ENCODE data around the gene MAPK10.

DNA sequence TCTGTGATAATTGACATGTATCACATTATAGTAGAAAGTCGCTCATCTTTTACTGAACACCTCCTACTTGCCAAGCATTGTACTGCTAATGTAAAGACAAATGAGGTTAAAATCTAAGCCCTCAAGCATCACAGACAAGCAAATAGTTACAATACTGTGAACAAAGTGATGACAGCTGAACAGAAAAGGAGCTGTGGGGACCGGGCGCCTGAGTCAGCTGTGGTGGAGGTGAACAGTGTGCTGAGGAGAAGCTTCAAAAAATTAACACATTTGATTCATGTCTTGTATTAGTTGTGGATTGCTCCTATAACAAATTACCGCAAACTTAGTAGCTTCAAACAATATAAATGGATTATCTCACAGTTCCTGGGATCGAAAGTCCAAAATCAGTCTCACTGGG, 124.3 kb downstream of the MAPK10 start:
- TF ChIP-seq TCF12 (IDR thresholded peaks at IDR 0.05; ENCODE audit: low read depth, low read length), result no peak
- TF ChIP-seq, protein P1, sequence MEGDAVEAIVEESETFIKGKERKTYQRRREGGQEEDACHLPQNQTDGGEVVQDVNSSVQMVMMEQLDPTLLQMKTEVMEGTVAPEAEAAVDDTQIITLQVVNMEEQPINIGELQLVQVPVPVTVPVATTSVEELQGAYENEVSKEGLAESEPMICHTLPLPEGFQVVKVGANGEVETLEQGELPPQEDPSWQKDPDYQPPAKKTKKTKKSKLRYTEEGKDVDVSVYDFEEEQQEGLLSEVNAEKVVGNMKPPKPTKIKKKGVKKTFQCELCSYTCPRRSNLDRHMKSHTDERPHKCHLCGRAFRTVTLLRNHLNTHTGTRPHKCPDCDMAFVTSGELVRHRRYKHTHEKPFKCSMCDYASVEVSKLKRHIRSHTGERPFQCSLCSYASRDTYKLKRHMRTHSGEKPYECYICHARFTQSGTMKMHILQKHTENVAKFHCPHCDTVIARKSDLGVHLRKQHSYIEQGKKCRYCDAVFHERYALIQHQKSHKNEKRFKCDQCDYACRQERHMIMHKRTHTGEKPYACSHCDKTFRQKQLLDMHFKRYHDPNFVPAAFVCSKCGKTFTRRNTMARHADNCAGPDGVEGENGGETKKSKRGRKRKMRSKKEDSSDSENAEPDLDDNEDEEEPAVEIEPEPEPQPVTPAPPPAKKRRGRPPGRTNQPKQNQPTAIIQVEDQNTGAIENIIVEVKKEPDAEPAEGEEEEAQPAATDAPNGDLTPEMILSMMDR (IDR thresholded peaks at IDR 0.05 in 2 of 3, conservative IDR thresholded peaks at IDR 0.05 in 1 of 3; ENCODE audit: control insufficient read depth in 2 of 3, extremely low read depth in 1 of 3, insufficient read depth in 1 of 3, low read depth in 3 of 3, low read length in 3 of 3), result no peak
- TF ChIP-seq CBX5 (IDR thresholded peaks at IDR 0.05; ENCODE audit: low read depth), result no peak
- TF ChIP-seq ZNF217 (IDR thresholded peaks at IDR 0.05), result no peak
- TF ChIP-seq EZH2 (IDR thresholded peaks at IDR 0.05; ENCODE audit: borderline replicate concordance, control insufficient read depth, low read depth, low read length), result no peak
- no peak for TF ChIP-seq SUZ12 (IDR thresholded peaks at IDR 0.05; ENCODE audit: unreplicated experiment)
- no peak for TF ChIP-seq POLR2A (IDR thresholded peaks at IDR 0.05; ENCODE audit: low read depth, low read length)

All from GM12878 (cell line).